LNCAP (cell line): ENCODE data around the gene PHF10.

Source experiments
- TF ChIP-seq, protein P1 (sequence below): fragments of 450-650 bp; IDR thresholded peaks from 2 replicates; pipeline ENCODE4 v1.5.1; 2017; ENCODE audit warnings: mild to moderate bottlenecking

Gene PHF10

DNA sequence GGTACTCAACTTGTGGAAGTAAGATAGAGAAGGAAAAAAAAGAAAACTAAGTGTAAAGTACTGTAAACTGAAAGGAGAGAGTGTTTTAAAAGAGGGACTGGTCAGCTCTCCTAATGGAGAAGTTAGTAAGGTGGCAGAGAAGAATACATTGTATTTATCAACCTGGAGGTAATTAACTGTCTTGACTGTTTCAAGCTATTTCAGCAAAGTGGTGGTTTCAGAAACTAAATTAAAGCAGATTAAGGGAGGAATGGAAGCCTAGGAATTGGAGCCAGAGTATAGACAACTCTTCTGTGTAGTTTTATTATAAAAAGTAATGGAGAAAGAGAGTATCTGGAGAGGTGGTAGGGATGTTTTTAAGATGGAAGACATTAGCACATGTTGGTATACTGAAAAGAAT is 2.7 kb upstream of the PHF10 start:
- TF ChIP-seq, protein P1, sequence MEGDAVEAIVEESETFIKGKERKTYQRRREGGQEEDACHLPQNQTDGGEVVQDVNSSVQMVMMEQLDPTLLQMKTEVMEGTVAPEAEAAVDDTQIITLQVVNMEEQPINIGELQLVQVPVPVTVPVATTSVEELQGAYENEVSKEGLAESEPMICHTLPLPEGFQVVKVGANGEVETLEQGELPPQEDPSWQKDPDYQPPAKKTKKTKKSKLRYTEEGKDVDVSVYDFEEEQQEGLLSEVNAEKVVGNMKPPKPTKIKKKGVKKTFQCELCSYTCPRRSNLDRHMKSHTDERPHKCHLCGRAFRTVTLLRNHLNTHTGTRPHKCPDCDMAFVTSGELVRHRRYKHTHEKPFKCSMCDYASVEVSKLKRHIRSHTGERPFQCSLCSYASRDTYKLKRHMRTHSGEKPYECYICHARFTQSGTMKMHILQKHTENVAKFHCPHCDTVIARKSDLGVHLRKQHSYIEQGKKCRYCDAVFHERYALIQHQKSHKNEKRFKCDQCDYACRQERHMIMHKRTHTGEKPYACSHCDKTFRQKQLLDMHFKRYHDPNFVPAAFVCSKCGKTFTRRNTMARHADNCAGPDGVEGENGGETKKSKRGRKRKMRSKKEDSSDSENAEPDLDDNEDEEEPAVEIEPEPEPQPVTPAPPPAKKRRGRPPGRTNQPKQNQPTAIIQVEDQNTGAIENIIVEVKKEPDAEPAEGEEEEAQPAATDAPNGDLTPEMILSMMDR, result no peak

GRCh38 chr6:169726049-169726400 is 1.7 kb upstream of the PHF10 start:
- TF ChIP-seq, protein P1, result no peak

GRCh38 chr6:169725125-169726048 is 1.1 kb upstream of the PHF10 start:
- TF ChIP-seq, protein P1, result no peak

DNA sequence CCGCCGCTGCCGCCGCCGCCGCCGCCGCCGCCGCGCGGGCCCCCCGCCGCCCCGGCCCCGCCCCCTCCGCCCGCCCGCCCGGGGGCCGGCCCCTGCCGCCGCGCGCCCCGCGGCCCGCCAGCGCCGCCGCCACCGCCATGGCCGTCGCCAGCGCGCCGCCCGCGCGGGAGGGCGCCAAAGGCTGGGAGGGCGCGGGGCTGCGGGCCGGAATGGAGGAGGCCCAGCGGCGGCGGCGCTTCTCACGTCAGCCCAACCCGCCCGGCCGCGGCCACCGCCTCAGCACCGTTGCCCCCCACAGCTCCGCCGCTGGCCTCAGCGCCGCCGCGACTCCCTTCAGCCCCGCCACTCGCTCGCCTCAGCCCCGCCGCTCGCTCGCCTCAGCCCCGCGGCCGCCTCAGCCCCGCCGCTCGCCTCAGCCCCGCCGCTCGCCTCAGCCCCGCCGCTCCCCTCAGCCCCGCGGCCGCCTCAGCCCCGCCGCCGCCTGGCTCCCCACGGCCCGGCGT is 258 bp downstream of the PHF10 start:
- TF ChIP-seq, protein P1, result no peak

- TF ChIP-seq, protein P1, result no peak
Observed at GRCh38 chr6:169723200-169723909, 945 bp downstream of the PHF10 start.

DNA sequence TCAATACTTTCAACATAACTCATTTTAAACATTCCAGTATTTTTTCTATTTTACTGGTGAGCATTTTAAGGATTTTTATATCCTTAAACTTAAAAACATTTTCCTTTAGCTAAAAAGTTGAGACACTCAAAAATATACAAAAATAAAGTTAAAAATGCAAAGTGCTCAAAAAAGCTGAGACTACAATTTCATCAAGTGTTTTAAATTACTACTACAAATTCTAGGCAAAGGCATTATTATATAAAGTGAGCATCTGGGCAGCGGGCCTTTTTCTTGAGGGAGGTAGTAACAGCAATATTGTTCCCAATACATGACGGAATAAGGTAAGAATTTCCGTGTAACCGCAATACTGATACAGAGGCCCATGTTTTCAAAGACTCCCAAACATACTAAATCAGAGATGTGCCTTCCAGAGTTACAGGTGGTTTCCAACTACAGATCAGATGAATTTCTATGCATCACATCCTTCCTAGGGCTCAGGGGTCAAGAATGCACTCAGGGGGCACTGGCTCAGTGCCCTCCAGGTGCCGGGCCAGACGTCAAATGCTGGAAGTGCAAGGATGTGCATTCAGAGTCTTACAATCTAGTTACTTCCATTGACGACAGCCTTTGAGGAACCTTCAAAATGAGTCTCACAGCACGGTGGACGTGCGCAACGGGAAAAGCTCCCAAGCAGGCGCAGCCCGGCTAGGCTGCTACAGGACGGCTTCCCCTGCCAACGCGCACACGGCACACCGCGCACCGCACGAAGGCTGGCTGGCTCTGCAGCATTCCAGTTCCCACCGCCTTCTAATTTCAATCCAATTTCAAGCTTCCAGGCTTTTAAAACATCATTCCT is 1.7 kb downstream of the PHF10 start:
- TF ChIP-seq, protein P1, result no peak

- TF ChIP-seq, protein P1, result peak; percentile 19; the same call in 1 of the 2 replicates
Observed at GRCh38 chr6:169720207-169720855, 4.0 kb downstream of the PHF10 start.
